ENCODE measurements around the gene GIMAP4. TPM values are rescaled to one million over a fixed set of nuclear protein-coding genes. Genes with fewer than 3 reads are reported as not detected.

GIMAP4 gene
- total RNA-seq, 2 experiments from 2014 or later = 109 to 135 TPM

- DNase-seq = no peak
Measured at GRCh38 chr7:150564006-150564405, 3.2 kb upstream of the GIMAP4 start.

GRCh38 chr7:150564566-150564965, 2.6 kb upstream of the GIMAP4 start:
- Mint-ChIP-seq H3K27me3 (no peaks in the 10 kb centered on the region), H3K27ac (peak overlapping the region; percentile 99), H3K4me1 (peaks cover 67% of the 10 kb centered on the region), H3K9me3 (ENCODE audit: low read depth) (peaks cover 22% of the 10 kb centered on the region), H3K36me3 (ENCODE audit: low read depth) (peaks cover 33% of the 10 kb centered on the region), H3K4me3 (peak overlapping the region; percentile 61)
- ChIA-PET POLR2A (interaction anchor here (0.7 kb wide), 1 partner anchor 51 kb away, joined by 3 read pairs; no protein-coding TSS in a partner anchor), CTCF (interaction anchor here (1.1 to 2.4 kb wide), 3 partner anchors 11 to 115 kb away, joined by 3 to 13 read pairs (median 11); no protein-coding TSS in a partner anchor)
- DNase-seq (no peak), ATAC-seq (peak; percentile 4)
- intact Hi-C loops (cut with DNase I, micrococcal nuclease) = loop anchor here in 1 of 2 experiments (2.0 to 10.0 kb wide), 2 partner anchors 116 to 780 kb away; partner anchors contain the start of gene NUB1

More at GRCh38 chr7:150564006-150564405, 3.2 kb upstream of the GIMAP4 start:
- Mint-ChIP-seq H3K36me3 (ENCODE audit: low read depth) (peaks cover 30% of the 10 kb centered on the region), H3K27ac (peak overlapping the region; percentile 99), H3K4me1 (peaks cover 63% of the 10 kb centered on the region), H3K4me3 (peak overlapping the region; percentile 61), H3K9me3 (ENCODE audit: low read depth) (peaks cover 24% of the 10 kb centered on the region), H3K27me3 (no peaks in the 10 kb centered on the region)
- intact Hi-C loops (cut with DNase I, micrococcal nuclease) = loop anchor here in 1 of 2 experiments (2.0 to 10.0 kb wide), 2 partner anchors 115 to 781 kb away; partner anchors contain the start of gene NUB1
- peak; percentile 35 for ATAC-seq
- ChIA-PET CTCF (interaction anchor here (1.1 to 2.4 kb wide), 2 partner anchors 11 to 49 kb away, joined by 3 to 13 read pairs; no protein-coding TSS in a partner anchor), POLR2A (interaction anchor here (0.7 kb wide), 1 partner anchor 51 kb away, joined by 3 read pairs; no protein-coding TSS in a partner anchor)

- intact Hi-C loops (cut with DNase I, micrococcal nuclease) = loop anchor here (2.0 to 10.0 kb wide), 7 partner anchors 67 to 780 kb away; partner anchors contain the start of genes FASTK (in 1 of the 2), GIMAP5 (in 1 of the 2), GIMAP6 (in 1 of the 2) and NUB1 (in 1 of the 2)
- Mint-ChIP-seq H3K36me3 (ENCODE audit: low read depth) (peaks cover 34% of the 10 kb centered on the region), H3K27ac (peak overlapping the region; percentile 99), H3K4me1 (peaks cover 74% of the 10 kb centered on the region), H3K9me3 (ENCODE audit: low read depth) (peaks cover 16% of the 10 kb centered on the region), H3K4me3 (peak overlapping the region; percentile 61), H3K27me3 (no peaks in the 10 kb centered on the region)
- ATAC-seq (no peak), DNase-seq (no peak)
- ChIA-PET CTCF (interaction anchor here (1.5 to 2.4 kb wide), 2 partner anchors 12 to 116 kb away, joined by 11 to 13 read pairs; no protein-coding TSS in a partner anchor), POLR2A (interaction anchor here (0.7 kb wide), 1 partner anchor 190 kb away, joined by 4 read pairs; no protein-coding TSS in a partner anchor)
Measured at GRCh38 chr7:150565239-150565638, 2.0 kb upstream of the GIMAP4 start.

GRCh38 chr7:150566123-150566522, 1.1 kb upstream of the GIMAP4 start:
- Mint-ChIP-seq H3K4me3 (peak overlapping the region; percentile 89), H3K36me3 (ENCODE audit: low read depth) (peaks cover 35% of the 10 kb centered on the region), H3K27me3 (no peaks in the 10 kb centered on the region), H3K27ac (peak overlapping the region; percentile 99), H3K4me1 (peaks cover 76% of the 10 kb centered on the region), H3K9me3 (ENCODE audit: low read depth) (peaks cover 12% of the 10 kb centered on the region)
- ChIA-PET POLR2A (interaction anchor here (0.7 kb wide), 1 partner anchor 189 kb away, joined by 4 read pairs; no protein-coding TSS in a partner anchor), CTCF (no interaction called here)
- ATAC-seq = no peak
- intact Hi-C loops (cut with DNase I, micrococcal nuclease) = loop anchor here (2.0 to 10.0 kb wide), 7 partner anchors 66 to 779 kb away; partner anchors contain the start of genes FASTK (in 1 of the 2), GIMAP5 (in 1 of the 2), GIMAP6 (in 1 of the 2) and GIMAP8 (in 1 of the 2)
- no peak for DNase-seq

GRCh38 chr7:150566572-150566971, 618 bp upstream of the GIMAP4 start:
- Mint-ChIP-seq H3K4me3 (peak overlapping the region; percentile 89), H3K9me3 (ENCODE audit: low read depth) (peaks cover 9% of the 10 kb centered on the region), H3K27me3 (no peaks in the 10 kb centered on the region), H3K4me1 (peaks cover 73% of the 10 kb centered on the region), H3K36me3 (ENCODE audit: low read depth) (peaks cover 38% of the 10 kb centered on the region), H3K27ac (peak overlapping the region; percentile 99)
- intact Hi-C loops (cut with DNase I, micrococcal nuclease) = loop anchor here (2.0 to 10.0 kb wide), 7 partner anchors 66 to 778 kb away; partner anchors contain the start of genes FASTK (in 1 of the 2), GIMAP5 (in 1 of the 2), GIMAP6 (in 1 of the 2) and GIMAP8 (in 1 of the 2)
- ChIA-PET POLR2A (interaction anchor here (0.9 to 1.8 kb wide), 2 partner anchors 178 to 189 kb away, joined by 3 to 4 read pairs; no protein-coding TSS in a partner anchor), CTCF (interaction anchor here (0.6 to 2.7 kb wide), 7 partner anchors 8 to 450 kb away, joined by 3 to 16 read pairs (median 6); partner anchors contain the start of genes GIMAP1 and GIMAP2)
- ATAC-seq = peak; percentile 40
- no peak for DNase-seq

- ATAC-seq = peak; percentile 8
- intact Hi-C loops (cut with DNase I, micrococcal nuclease) = loop anchor here (2.0 to 10.0 kb wide), 9 partner anchors 53 to 777 kb away; partner anchors contain the start of genes GIMAP7 (in 2 of the 2), FASTK (in 1 of the 2), GIMAP5 (in 1 of the 2) and GIMAP6 (in 1 of the 2)
- Mint-ChIP-seq H3K27me3 (no peaks in the 10 kb centered on the region), H3K4me1 (peaks cover 65% of the 10 kb centered on the region), H3K36me3 (ENCODE audit: low read depth) (peaks cover 42% of the 10 kb centered on the region), H3K4me3 (peak overlapping the region; percentile 89), H3K27ac (peak overlapping the region; percentile 99), H3K9me3 (ENCODE audit: low read depth) (peaks cover 15% of the 10 kb centered on the region)
- ChIA-PET CTCF (interaction anchor here (0.5 to 2.7 kb wide), 6 partner anchors 9 to 1689 kb away, joined by 3 to 16 read pairs (median 6); partner anchors contain the start of genes GIMAP1 and GIMAP2), POLR2A (interaction anchor here (1.1 to 1.8 kb wide), 2 partner anchors 100 to 177 kb away, joined by 4 read pairs; no protein-coding TSS in a partner anchor)
- DNase-seq = no peak
Measured at GRCh38 chr7:150567871-150568301, 696 bp downstream of the GIMAP4 start.

- CTCF ChIA-PET = interaction anchor here (0.7 to 2.7 kb wide), 5 partner anchors 117 to 180 kb away, joined by 3 to 16 read pairs (median 6); partner anchors contain the start of genes GIMAP1 and GIMAP2
Measured at GRCh38 chr7:150568714-150569113, 1.5 kb downstream of the GIMAP4 start.

GRCh38 chr7:150569245-150569955, 2.2 kb downstream of the GIMAP4 start:
- peaks cover 50% of the 10 kb centered on the region for H3K4me1 Mint-ChIP-seq
- peak overlapping the region; percentile 89 for H3K4me3 Mint-ChIP-seq
- H3K9me3 Mint-ChIP-seq (ENCODE audit: low read depth) = peaks cover 25% of the 10 kb centered on the region

More at GRCh38 chr7:150568714-150569113, 1.5 kb downstream of the GIMAP4 start:
- peaks cover 20% of the 10 kb centered on the region for H3K9me3 Mint-ChIP-seq (ENCODE audit: low read depth)
- peaks cover 50% of the 10 kb centered on the region for H3K36me3 Mint-ChIP-seq (ENCODE audit: low read depth)
- ATAC-seq = peak; percentile 43
- H3K27ac Mint-ChIP-seq = peak overlapping the region; percentile 99
- DNase-seq = peak; percentile 51
- intact Hi-C loops (cut with DNase I, micrococcal nuclease) = loop anchor here (2.0 to 10.0 kb wide), 8 partner anchors 54 to 776 kb away; partner anchors contain the start of genes GIMAP7 (in 2 of the 2), FASTK (in 1 of the 2), GIMAP5 (in 1 of the 2) and GIMAP6 (in 1 of the 2)
- H3K4me1 Mint-ChIP-seq = peaks cover 57% of the 10 kb centered on the region
- H3K27me3 Mint-ChIP-seq = no peaks in the 10 kb centered on the region
- POLR2A ChIA-PET = interaction anchor here (0.6 to 0.7 kb wide), 2 partner anchors 86 to 178 kb away, joined by 3 to 4 read pairs; no protein-coding TSS in a partner anchor
- peak overlapping the region; percentile 89 for H3K4me3 Mint-ChIP-seq

GRCh38 chr7:150570556-150571465, 3.6 kb downstream of the GIMAP4 start:
- ATAC-seq = no peak
- H3K27ac Mint-ChIP-seq = peak overlapping the region; percentile 99
- H3K36me3 Mint-ChIP-seq (ENCODE audit: low read depth) = peaks cover 64% of the 10 kb centered on the region
- peaks cover 33% of the 10 kb centered on the region for H3K9me3 Mint-ChIP-seq (ENCODE audit: low read depth)
- no peak for DNase-seq
- intact Hi-C loops (cut with DNase I, micrococcal nuclease) = no loop called here
- H3K4me1 Mint-ChIP-seq = peaks cover 42% of the 10 kb centered on the region
- POLR2A ChIA-PET = interaction anchor here (0.6 kb wide), 2 partner anchors 73 to 115 kb away, joined by 3 read pairs; no protein-coding TSS in a partner anchor
- peak overlapping the region; percentile 89 for H3K4me3 Mint-ChIP-seq
- no peaks in the 10 kb centered on the region for H3K27me3 Mint-ChIP-seq
- CTCF ChIA-PET = interaction anchor here (1.3 to 2.3 kb wide), 4 partner anchors 11 to 175 kb away, joined by 3 to 6 read pairs (median 4); no protein-coding TSS in a partner anchor

More at GRCh38 chr7:150569245-150569955, 2.2 kb downstream of the GIMAP4 start:
- Mint-ChIP-seq H3K36me3 (ENCODE audit: low read depth) (peaks cover 55% of the 10 kb centered on the region), H3K27me3 (no peaks in the 10 kb centered on the region), H3K27ac (peak overlapping the region; percentile 99)
- intact Hi-C loops (cut with DNase I, micrococcal nuclease) = loop anchor here (2.0 to 10.0 kb wide), 8 partner anchors 55 to 775 kb away; partner anchors contain the start of genes GIMAP7 (in 2 of the 2), FASTK (in 1 of the 2), GIMAP5 (in 1 of the 2) and GIMAP6 (in 1 of the 2)
- no peak for DNase-seq
- ATAC-seq = no peak
- POLR2A ChIA-PET = interaction anchor here (0.7 kb wide), 1 partner anchor 178 kb away, joined by 3 read pairs; no protein-coding TSS in a partner anchor
- CTCF ChIA-PET = interaction anchor here (0.7 to 2.7 kb wide), 7 partner anchors 13 to 179 kb away, joined by 3 to 9 read pairs (median 4); partner anchors contain the start of genes GIMAP1 and GIMAP2
